HG03066 (cell line): ENCODE results near the gene VPS26C.
"Not testable (repeated sequence)": the region's sequence is repeated elsewhere in the genome, so short reads cannot be mapped to it uniquely, and the experiment has no call there.

Experiments used
- ATAC-seq: cut with Tn5 transposase; IDR thresholded peaks from one replicate; pipeline ENCODE4 v1.9.1; 2021; ENCODE audit warnings: low read depth; ENCODE audit not compliant: unreplicated experiment

Gene VPS26C

GRCh38 chr21:37231671-37232070, 35.5 kb downstream of the VPS26C start:
- no peak for ATAC-seq

GRCh38 chr21:37231249-37231645, 35.9 kb downstream of the VPS26C start:
- ATAC-seq: no peak

DNA sequence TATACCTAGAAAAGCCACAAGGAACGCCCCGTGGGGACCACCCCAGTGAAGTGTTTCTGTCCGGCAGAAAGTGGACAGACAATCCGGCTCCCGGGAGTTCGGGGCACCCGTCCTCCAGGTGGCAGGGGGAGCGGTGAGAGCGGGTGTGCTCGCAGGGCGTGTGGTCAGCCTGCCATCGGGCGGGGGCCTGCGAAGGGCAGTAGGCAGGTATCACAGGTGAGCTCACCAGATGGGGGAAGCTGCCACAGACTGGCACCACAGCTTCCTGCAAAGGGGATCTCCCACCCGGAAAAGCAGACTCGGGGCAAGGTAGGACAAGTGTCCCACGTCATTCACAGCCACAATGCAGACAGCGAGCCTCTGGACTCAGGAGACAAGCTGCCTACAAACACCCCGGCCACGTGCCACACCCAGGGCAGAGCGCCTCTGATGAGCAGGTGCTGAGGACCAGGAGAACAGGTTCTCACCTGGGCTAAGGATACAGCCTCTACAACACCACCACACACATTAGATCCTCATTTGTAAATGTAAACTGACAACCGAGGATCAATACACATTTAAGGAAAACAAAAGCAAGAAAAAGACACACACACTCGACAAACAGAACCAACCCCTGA, 36.4 kb downstream of the VPS26C start:
- no peak for ATAC-seq

DNA sequence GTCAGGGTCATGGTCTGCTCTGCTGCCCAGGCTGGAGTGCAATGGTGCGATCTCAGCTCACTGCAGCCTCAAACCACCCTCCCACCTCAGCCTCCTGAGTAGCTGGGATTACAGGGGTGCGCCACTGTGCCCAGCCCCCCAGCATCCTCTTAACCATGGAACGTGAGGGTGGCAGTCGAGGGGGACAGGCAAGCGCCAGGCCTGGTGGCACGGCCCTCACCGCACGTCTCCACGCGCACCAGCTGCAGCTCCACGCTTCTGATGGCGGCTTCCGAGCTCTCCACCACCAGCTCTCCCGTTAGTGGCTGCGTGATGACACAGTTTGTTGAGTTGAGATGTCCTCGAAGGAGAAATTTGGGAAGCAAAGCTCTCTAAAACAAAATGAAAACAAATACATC, 39.1 kb downstream of the VPS26C start:
- ATAC-seq: no peak

DNA sequence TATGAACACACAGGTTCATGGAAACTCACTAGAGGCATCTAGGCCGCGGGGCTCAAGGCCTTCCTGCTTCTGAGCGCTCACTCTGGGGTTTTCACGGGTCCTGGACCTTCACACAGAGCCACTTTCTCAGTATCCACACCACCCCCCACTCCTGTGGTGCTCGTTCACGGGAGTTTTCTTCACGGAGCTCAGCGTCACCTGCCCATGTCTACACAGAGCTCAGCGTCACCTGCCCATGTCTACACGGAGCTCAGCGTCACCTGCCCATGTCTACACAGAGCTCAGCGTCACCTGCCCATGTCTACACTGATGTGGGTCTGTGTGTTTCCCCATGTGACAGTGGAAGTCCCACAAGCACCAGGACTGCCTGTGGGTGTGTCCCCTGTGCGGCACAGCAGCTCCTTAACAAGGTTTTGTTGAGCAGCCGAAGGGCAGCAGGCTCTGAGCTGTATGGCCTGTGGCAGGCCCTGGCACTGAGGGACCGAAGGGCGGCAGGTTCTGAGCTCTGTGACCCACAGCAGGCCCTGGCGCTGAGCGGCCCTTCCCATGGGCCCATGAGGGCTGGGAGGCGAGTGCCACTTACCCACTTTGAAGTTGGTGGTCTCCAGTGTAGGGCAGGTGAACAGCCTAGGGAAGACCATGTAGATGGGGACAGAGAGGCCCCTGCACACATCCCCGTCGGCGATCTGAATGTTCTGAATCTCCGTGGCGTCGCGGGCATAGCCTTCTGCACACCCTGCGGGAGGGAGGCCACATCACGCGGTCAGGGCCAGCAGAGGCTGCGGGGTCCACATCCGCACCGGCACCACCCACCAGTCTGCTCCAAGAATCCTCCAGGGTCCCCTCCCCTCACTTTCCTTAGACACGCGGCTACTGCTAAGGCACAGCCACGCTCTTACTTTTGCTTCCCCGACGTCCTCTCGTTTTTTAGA, 39.8 kb downstream of the VPS26C start:
- no peak for ATAC-seq

DNA sequence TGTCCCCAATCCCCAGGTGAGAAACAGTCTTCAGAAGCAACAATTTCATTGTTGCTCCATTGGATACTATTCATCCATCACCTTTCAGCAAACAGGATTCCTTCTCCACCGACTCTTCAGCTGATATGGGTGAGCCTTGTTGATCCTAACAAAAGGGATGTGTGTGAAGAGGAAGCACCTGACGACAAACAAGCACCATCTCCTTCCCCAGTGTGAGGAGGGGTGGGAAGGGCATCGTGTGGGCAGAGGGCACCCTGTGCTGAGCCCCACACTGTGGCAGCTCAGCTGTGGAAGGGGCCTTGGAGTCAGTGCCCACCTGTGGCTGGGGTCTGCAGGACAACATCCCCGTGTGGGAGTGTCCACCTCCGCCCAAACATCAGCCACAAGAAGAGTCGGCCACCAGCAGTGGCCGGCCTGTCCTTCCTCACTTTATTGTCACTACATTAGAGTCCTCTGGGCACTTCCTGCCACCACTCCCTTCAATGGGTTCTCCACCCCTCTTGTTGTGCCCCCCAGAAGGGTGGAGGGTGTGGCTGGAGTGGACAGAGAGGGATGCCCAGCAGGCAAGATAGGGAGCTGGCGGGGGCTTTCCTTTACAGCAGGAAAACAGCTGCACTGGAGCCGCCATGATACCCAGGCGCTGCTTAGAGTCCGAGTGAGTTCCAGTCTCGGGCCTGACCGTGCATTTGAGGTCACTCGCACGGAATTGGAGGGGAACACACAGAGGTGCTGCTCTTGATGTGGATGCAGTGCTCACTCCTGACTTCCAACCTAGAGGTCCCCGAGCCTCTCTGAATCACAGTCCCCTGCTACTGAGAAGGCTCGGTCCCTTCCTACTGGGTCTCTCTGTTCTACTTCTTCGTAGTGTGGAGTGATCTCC, 40.9 kb downstream of the VPS26C start:
- ATAC-seq: no peak

DNA sequence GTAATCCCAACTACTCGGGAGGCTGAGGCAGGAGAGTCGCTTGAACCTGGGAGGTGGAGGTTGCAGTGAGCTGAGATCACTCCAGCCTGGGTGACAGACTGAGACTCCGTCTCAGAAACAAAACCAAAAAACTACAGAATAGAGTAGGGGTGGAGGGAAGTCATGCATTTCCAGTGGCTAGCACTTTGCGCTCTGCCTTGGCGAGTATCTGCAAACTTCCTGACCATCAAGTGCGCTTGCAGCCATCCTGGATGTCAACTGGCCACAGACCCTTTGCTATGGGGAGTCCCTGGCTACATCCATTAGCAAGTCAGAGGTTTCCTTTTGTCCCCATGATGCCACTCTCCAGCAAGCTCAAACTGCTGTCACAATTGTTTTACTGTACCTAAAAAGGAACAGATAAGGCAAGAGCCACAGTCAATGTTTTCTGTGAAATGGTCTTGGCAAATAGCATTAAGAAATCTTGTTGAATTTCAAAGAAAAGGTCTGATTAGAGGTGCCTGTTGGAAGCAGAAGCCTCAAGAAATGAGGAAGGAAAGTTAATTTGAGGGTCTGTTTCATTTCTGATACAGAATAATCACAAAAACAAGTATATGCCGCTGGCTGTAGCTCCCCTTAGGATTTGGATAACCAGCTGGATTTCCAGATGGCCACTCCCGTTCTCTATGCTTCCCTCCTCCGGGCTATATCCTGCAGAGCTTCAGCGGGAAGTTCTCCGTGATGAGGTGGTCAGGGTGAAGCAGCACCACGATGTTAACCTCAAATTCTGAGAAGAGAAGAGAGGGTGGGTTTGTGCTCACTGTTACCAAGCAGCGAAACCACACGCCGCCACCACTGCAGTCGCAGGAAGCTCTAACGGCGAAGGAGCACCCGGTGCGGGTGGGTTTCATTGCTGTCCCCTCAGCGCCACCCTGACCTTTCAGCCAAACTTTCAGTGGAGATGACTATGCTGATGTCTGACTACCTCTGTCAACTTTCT, 42.0 kb downstream of the VPS26C start:
- no peak for ATAC-seq

- ATAC-seq: no peak
Observed at GRCh38 chr21:37223804-37224345, 43.3 kb downstream of the VPS26C start.

DNA sequence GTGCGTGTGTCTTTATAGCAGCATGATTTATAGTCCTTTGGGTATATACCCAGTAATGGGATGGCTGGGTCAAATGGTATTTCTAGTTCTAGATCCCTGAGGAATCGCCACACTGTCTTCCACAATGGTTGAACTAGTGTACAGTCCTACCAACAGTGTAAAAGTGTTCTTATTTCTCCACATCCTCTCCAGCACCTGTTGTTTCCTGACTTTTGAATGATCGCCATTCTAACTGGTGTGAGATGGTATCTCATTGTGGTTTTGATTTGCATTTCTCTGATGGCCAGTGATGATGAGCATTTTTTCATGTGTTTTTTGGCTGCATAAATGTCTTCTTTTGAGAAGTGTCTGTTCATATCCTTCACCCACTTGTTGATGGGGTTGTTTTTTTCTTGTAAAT, 44.9 kb downstream of the VPS26C start:
- not testable (repeated sequence) for ATAC-seq

- peak; percentile 67 for ATAC-seq
Observed at GRCh38 chr21:37220981-37221664, 46.0 kb downstream of the VPS26C start.

- peak; percentile 36 for ATAC-seq
Observed at GRCh38 chr21:37220433-37220980, 46.6 kb downstream of the VPS26C start.

DNA sequence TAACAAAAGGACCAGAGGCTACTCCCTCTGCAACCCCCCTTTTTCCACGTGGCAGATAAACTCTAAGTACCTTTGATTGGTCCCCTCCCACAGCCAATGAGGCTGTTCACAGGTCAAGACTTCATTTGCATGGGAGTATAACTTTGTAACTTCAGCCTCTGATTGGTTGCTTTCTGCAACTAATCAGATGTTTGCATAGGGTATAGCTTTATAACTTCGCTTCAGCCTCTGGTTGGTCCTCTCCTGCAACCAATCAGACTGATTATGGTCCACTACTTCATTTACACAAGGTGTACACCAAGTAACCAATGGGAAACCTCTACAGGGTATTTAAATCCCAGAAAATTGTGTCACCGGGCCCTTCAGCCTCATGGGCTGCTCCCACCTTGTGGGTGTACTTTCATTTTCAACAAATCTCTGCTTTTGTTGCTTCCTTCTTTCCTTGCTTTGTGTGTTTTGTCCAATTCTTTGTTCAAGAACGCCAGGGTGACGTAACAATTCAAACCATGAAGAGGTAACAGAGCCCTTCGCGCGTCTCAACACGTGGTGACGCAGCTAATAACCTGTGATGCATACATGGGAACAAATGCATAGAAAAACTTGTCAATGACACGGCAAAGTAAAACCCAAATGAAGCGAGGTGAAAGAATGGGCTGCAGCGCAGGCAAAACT, 47.2 kb downstream of the VPS26C start:
- ATAC-seq: no peak

DNA sequence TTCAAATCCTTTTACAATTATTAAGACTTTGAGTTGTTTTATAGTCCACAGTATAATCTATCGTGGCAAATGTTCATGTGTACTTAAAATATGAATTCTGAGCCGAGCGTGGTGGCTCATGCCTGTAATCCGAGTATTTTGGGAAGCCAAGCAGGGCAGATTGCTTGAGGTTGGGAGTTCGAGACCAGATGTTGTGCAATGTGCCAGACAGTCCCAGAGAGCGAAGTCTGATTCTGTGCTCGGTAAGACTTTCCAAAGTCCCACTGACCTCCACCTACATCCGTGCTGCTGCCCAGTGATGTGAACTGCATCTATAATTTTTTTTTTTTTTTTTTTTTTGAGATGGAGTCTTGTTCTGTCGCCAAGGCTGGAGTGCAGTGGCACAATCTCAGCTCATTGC, 52.2 kb downstream of the VPS26C start:
- no peak for ATAC-seq

GRCh38 chr21:37210799-37211198, 56.3 kb downstream of the VPS26C start:
- no peak for ATAC-seq

- ATAC-seq: no peak
Observed at GRCh38 chr21:37210130-37210529, 57.0 kb downstream of the VPS26C start.

DNA sequence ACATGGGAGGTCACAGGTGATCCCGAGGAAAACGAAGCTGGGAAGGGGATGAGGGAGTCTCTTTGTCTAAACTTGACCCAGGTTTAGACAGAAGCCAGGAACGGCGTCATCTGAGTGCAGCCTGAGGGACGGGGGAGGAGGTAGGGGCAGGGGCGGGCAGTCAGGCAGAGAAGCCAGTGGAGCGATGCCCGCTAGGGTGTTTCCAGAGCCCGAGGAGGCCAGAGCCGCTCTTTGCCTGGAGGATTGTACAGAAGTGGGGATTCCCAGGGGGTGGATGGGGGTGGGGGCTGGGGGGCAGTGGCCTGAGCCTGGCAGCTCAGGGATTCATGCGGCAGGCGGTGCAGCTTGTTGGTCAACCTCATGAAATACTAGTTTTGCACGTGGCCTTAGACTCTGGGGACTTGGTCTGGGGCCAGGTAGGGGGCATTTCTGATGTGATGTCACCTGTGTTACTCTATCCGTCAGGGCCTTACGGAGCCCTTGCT, 58.4 kb downstream of the VPS26C start:
- ATAC-seq: peak; percentile 35

DNA sequence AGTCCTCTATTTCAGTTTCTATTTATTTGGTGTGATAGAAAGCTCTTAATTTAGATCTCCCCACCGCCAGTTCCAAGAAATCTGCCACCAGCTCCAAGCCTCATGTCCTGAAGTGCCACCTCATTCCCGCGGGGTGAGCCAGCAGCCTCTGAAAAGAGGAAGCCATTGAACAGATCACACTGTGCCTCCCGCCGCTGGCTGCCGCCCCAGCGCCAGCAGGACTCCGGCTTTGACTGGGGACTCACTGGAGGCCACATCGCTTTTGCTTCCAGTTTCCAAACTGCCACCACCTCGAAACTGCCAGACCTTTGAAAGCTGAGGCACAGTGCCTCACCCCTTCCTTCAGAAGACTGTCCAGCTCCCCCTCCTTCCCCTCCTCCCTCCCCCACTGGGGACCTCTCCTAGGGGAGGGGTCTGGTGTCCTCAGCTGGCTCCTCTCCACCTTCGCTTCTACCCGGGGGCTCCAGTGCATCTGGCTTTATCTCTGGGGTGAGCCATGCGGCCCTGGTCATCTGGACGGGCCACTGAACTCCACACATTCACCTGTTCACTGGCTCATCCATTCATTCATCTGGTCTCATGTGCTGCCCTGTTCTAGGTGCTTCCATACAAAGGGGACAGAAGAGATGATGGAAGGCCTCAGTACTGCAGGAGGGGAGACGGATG, 58.9 kb downstream of the VPS26C start:
- ATAC-seq: peak; percentile 67
